DMS79 treated with DMSO at 0.1 percent for 48 hours (cell line): ENCODE measurements around the gene KRTAP5-4.
"Not testable (repeated sequence)": the region's sequence is repeated elsewhere in the genome, so short reads cannot be mapped to it uniquely, and the experiment has no call there.

ENCODE experiments used
- DNase-seq: peaks from one replicate; lab custom pipeline; 2025; lab: John Stamatoyannopoulos, UW

The KRTAP5-4 gene

GRCh38 chr11:1600626-1601025, 21.3 kb downstream of the KRTAP5-4 start:
- no peak for DNase-seq

DNA sequence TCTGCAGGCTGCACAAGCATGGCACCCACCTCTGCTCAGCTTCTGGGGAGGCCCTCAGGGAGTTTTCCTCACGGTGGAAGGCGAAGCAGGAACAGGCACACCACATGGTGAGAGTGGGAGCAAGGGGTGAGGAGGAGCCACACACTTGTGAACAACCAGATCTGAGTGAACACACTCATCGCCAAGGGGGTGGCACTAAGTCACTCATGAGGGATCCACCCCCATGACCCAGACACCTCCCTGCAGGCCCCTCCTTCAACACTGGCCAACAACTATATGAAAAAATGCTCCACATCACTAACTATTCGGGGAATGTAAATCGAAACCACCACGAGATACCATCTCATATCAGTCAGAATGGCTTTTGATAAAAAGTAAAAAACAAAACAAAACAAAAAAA, 23.1 kb downstream of the KRTAP5-4 start:
- DNase-seq = no peak

DNA sequence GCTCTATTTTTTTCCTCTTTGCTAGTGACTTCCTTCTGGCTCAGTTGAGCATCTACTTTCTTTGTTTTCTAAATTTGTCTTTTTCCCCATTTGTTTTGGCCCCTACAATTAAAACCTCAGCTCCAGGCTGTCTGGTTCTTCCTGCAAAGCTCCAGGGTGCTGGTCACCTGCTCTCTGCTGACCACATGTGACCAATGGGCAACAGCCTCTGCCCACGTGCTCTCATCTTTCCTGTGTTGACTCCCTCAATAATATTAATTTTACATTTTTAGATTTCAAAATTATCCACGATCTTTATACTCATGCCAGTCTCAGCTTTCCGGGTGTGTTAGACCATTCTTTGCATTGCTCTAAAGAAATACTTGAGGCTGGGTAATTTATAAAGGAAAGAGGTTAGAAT, 23.5 kb downstream of the KRTAP5-4 start:
- DNase-seq = not testable (repeated sequence)

DNA sequence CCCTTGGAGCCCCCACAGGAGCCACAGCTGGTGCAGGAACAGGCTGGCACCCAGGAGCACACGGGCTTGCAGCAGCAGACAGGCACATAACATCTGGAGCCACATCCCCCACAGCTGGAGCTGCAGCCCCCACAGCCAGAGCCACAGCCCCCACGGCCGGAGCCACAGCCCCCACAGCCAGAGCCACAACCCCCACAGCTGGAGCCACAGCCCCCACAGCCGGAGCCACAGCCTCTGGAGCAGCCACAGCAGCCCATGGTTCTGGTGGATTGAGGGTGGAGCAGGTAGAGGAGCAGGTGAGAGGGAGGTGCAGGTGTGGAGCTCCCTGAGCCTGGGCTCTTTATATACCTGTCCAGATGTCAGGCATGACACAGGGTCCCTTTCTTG, 24.0 kb downstream of the KRTAP5-4 start, which contains the start of gene KRTAP5-2:
Gene KRTAP5-2, minus strand, starts transcription at position 301 of the 387 bp plus-strand sequence. Its CDS starts 44 bp downstream, at position 257.
- no peak for DNase-seq

GRCh38 chr11:1597331-1597993, 24.5 kb downstream of the KRTAP5-4 start:
- no peak for DNase-seq

GRCh38 chr11:1596576-1597121, 25.3 kb downstream of the KRTAP5-4 start:
- not testable (repeated sequence) for DNase-seq

GRCh38 chr11:1595994-1596575, 25.9 kb downstream of the KRTAP5-4 start:
- DNase-seq = not testable (repeated sequence)

DNA sequence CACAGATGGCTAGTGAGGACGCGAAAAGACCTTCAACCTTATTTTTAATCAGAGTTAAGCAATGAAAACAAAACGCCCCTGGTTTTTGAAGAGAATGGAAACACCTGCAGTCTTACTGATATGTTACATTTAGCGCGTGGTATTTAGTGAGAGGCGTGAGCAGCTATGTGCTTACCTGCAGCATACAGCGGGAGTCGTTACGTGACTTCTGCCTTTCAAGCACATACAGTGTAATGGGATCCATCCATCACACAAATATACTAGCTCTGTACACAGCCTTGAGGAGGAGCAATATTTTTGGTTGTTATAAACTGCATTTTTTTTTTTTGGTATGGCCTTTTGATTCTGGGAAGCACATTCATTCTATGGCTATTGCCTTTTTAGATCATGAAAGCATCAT, 29.3 kb downstream of the KRTAP5-4 start:
- DNase-seq = no peak

DNA sequence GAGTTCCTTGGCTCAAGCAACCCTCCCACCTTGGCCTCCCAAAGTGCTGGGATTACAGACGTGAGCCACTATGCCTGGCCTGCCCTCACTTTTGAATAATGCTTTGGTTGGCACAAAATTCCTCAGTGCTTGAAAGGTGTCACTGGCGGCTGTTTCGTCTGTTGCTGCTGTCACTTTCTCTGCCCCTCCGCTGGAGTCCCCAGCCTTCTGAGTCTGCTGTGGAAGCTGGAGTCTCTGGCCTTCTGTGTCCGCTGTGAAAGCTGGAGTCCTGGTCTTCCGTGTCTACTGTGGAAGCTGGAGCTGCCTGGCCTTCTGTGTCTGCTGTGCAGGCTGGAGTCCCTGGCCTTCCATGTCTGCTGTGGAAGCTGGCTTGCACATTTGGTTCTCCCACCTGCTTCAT, 31.9 kb downstream of the KRTAP5-4 start:
- DNase-seq = no peak

DNA sequence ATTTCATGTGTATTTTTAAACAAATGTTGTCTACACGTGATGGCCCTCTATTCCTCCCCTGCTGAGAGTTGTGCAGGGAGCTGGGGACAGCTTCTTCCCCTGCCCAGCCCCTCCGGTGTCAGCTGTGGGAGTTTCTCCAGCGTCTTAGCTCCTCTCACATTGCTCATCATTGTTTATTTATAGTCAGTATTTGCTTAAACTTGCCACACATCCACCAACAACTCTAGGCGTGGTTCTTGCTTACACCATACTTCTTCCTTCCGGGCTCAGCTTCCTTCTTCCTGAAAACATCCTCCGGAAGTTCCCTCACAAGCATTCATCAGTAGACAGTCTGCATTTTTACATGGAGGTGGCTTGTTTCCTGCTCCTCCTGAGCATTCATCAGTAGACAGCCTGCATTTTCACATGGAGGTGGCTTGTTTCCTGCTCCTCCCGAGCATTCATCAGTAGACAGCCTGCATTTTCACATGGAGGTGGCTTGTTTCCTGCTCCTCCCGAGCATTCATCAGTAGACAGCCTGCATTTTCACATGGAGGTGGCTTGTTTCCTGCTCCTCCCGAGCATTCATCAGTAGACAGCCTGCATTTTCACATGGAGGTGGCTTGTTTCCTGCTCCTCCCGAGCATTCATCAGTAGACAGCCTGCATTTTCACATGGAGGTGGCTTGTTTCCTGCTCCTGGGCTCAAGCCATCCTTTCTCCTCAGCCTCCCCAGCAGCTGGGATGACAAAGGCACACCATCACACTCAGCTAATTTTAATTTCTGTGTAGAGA, 32.6 kb downstream of the KRTAP5-4 start:
- not testable (repeated sequence) for DNase-seq

- no peak for DNase-seq
Observed at GRCh38 chr11:1586699-1587098, 35.2 kb downstream of the KRTAP5-4 start.

- DNase-seq = not testable (repeated sequence)
Observed at GRCh38 chr11:1584661-1585370, 37.1 kb downstream of the KRTAP5-4 start, which contains the start of gene KRTAP5-1. Gene KRTAP5-1, minus strand, starts transcription at chr11:1585283. Its CDS starts 34 bp downstream, at chr11:1585249.

- DNase-seq = not testable (repeated sequence)
Observed at GRCh38 chr11:1582909-1583308, 39.0 kb downstream of the KRTAP5-4 start.

DNA sequence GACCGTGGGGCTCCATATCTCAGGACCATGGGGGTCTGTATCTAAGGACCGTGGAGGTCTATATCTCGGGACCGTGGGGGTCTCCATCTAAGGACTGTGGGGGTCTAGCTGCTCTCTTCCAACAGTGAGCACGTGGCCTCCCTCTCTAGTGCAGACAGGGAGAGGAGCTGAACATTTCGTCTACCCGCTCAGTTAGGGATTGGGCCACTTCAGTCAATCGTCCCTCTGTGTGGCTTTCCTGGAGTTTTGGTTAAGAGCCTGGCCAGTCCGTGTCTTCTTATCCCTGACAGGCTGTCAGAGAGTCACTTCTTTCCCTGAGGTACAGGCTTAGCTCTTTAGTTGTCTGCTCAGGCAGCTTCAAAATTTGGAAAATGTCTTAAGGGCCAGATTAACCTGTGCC, 40.0 kb downstream of the KRTAP5-4 start:
- DNase-seq = no peak

DNA sequence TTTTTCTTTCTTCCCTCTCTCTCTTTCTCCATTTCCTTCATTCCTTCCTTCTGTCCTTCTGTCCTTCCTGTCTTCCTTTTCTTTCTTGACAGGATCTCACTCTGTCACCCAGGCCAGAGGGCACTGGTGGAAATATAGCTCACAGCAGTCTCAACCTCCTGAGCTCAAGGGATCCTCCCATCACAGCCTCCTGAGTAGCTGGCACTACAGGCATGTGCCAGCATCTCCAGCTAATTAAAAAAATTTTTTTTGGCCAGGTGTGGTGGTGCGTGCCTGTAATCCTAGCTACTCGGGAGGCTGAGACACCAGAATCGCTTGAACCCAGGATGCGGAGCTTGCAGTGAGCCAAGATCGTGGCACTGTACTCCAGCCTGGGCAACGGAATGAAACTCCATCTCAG, 45.1 kb downstream of the KRTAP5-4 start:
- DNase-seq = no peak

DNA sequence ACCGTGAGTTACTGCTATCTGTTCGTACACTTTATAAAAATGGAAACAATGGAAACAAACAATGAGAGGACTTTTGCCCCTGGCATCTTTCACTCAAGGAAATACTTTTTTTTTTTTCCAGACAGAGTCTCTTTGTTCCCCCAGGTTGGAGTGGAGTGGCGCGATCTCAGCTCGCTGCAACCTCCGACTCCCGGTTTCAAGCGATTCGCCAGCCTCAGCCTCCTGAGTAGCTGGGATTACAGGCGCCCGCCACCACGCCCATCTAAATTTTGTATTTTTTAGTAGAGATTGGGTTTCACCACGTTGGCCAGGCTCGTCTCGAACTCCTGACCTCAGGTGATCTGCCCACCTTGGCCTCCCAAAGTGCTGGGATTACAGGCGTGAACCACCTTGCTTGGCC, 46.2 kb downstream of the KRTAP5-4 start:
- not testable (repeated sequence) for DNase-seq

DNA sequence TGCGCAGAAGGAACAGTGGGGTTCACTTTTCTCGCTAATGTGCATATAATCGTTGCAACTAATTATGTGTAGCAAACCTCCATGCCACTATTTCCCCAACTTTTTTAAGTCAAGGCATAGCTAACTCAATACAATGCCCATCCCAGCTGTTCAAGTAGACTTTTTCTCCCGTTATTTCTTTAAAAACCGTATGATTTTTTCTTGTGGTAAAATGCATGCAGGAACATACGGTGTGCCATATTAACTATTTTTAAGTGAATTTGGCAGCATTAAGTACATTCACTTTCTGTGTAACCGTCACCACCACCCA, 47.0 kb downstream of the KRTAP5-4 start:
- no peak for DNase-seq

DNA sequence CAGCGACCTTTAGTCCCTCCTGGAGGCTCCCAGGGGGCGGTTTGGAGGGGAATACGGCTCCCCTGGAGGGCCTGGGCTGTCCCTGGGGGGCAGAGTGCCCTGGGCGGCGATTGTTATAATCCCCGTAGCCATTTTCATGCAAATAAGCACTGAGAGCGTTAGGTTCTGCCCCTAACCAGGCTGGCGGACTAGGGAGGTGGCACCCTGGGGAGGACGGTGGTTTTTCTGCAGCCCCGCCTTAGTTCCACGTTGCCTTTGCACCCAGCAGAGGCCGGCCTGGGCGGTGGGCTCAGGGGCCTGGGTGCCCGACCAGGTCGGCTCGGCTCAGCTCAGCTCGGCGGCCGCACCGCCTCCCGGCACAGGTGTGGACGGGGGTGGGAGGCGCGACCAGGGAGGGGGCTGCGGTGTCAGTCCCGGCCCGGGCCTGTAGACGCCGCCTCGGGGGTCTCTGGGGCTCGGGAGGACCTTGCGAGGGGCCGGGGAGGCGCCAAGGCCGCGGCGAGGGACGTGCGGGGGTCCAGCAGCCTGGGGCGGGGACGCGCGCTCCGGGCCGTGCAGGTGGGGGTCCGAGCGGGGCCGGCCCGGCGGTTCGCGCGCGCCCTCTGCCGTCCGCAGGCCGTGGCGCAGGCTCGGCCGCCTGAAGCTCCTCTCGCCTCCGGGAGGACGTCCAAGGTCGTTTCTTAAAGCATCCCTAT, 47.6 kb downstream of the KRTAP5-4 start:
- peak; percentile 36 for DNase-seq

GRCh38 chr11:1573903-1574237, 48.1 kb downstream of the KRTAP5-4 start:
- peak; percentile 36 for DNase-seq

DNA sequence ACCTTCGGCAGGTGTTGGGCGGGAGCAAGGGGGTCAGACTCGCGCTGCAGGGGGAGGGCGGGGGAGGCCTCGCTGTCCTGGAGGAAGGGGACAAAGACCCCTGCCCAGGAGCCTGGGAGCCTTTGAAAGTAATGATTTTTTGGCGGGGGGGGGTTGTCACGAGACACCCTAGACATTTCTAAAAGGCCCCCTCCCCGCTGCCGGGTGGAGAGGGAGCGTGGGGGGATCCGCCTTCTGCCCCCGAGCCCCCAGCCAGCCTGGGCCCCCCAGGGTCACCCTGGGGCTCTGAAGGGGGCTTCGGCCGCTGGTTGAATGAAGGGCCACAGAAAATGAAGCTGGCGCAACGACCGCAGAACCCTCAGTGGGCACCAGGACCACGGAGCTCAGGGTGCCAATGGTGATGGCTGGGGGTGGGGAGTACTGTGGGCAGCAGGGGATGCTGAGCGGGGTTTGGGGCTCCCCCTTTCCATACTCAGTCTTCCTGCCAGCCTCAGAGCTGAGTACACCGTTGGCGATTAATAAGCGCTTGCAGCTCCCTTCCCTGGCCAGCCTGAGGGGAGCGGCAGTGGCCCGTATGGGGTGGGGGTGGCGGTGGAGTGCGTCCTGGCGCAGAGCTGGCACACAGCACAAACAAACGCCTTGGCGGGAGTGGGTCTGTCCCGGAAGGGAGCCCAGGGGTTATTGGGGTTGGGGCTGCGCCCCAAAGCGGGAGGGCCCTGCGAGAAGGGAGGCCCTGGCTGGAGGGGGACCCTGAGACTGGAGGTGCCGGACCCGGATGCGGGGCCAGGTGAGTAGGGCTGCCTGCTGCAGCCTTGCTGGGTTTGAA, 48.6 kb downstream of the KRTAP5-4 start:
- peak; percentile 33 for DNase-seq
